Nephron progenitor cell (in vitro differentiated cells): ENCODE measurements around the gene PBX1.

Source experiments
- DNase-seq: peaks from one replicate; pipeline ENCODE4 v3.0.0; 2021
- H3K27ac Mint-ChIP-seq: 2 replicates; pipeline ENCODE4 v1.8.0; 2021; ENCODE audit warnings: mild to moderate bottlenecking, moderate library complexity, mixed read lengths
- H3K27me3 Mint-ChIP-seq: 2 replicates; pipeline ENCODE4 v1.8.0; 2021; ENCODE audit warnings: mild to moderate bottlenecking, low read depth, mixed read lengths; ENCODE audit not compliant: poor library complexity
- H3K36me3 Mint-ChIP-seq: 2 replicates; pipeline ENCODE4 v1.8.0; 2021; ENCODE audit warnings: low read depth, mixed read lengths
- H3K4me1 Mint-ChIP-seq: 2 replicates; pipeline ENCODE4 v1.8.0; 2021; ENCODE audit warnings: mixed read lengths
- H3K4me3 Mint-ChIP-seq: 2 replicates; pipeline ENCODE4 v1.8.0; 2021; ENCODE audit warnings: mild to moderate bottlenecking, moderate library complexity, mixed read lengths
- H3K9me3 Mint-ChIP-seq: 2 replicates; pipeline ENCODE4 v1.8.0; 2021; ENCODE audit warnings: mild to moderate bottlenecking, moderate library complexity, mixed read lengths
- TF ChIP-seq, protein P1 (sequence below): fragments of 200-600 bp; sonication (generic); IDR thresholded peaks from 2 replicates; pipeline ENCODE4 v1.5.0; 2021; ENCODE audit warnings: antibody characterized with exemption

PBX1 gene

DNA sequence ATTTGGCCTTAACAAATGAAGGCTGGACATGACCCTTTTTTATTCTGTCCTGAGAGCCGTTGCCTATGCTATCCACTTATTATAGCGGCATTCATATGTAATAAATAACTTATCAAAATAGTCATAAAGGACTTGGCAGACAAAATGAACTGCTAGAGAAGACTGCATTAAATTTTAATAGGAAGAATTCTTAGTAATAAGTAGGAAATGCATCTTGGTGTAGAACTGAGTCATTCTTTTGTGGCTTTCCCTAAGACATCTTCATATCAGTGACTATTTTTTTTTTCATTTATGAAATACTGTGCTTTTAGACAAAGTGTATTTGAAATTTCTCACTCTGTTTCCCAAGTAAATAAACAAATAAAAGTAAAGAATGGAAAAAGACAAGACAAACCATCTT lies 45.6 kb downstream of the PBX1 start:
- no peak for DNase-seq
- TF ChIP-seq, protein P1, sequence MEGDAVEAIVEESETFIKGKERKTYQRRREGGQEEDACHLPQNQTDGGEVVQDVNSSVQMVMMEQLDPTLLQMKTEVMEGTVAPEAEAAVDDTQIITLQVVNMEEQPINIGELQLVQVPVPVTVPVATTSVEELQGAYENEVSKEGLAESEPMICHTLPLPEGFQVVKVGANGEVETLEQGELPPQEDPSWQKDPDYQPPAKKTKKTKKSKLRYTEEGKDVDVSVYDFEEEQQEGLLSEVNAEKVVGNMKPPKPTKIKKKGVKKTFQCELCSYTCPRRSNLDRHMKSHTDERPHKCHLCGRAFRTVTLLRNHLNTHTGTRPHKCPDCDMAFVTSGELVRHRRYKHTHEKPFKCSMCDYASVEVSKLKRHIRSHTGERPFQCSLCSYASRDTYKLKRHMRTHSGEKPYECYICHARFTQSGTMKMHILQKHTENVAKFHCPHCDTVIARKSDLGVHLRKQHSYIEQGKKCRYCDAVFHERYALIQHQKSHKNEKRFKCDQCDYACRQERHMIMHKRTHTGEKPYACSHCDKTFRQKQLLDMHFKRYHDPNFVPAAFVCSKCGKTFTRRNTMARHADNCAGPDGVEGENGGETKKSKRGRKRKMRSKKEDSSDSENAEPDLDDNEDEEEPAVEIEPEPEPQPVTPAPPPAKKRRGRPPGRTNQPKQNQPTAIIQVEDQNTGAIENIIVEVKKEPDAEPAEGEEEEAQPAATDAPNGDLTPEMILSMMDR: no peak
- H3K27me3 Mint-ChIP-seq: peaks cover 2% of the 10 kb centered on the region
- peaks cover 3% of the 10 kb centered on the region for H3K9me3 Mint-ChIP-seq
- H3K4me3 Mint-ChIP-seq: peak overlapping the region; percentile 6
- peaks cover 42% of the 10 kb centered on the region for H3K36me3 Mint-ChIP-seq
- H3K4me1 Mint-ChIP-seq: peaks cover 52% of the 10 kb centered on the region
- peak overlapping the region; percentile 86 for H3K27ac Mint-ChIP-seq

DNA sequence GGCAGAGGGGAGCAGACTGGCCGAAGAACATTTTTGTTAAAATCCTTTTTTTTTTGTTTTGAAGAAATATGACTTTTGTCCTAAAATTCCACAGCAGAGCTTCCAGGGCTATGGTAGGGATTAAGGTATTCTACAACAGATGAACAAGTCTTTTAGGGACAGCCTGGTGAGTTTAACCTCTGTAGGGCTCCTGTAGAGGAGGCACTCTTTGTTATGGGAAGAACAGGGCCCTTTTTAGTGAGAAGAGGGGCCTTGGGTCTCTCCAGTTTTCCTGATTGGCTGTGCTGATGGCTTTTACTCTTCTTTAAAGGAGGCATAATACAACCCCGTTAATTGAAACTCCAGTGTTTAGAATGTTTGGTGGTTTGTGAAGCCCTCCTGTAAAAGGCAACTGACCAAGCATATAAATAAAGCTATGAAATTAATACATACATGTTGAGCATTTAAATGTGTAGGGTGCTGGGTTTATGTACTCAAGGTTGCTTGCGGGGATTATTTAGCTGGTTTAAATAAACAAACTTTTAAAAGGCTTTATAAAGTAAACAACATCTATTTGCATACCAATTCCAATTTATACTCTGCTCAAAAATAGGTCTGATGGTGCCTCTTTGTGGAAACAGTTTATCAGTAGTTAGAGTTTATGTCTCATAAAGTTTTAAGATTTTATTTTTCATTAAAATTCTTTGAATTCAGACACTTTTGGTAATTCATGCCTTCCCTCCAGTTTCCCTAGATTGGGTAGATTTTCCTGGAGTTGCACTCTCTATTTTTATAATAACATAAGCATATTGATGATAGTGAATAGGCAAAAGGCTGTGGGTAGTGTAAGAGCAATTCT lies 46.5 kb downstream of the PBX1 start:
- Mint-ChIP-seq H3K9me3 (peaks cover 3% of the 10 kb centered on the region), H3K4me3 (peak overlapping the region; percentile 6), H3K27ac (peak overlapping the region; percentile 41), H3K36me3 (peaks cover 49% of the 10 kb centered on the region), H3K4me1 (peaks cover 47% of the 10 kb centered on the region), H3K27me3 (peaks cover 2% of the 10 kb centered on the region)
- no peak for DNase-seq
- TF ChIP-seq, protein P1: no peak

DNA sequence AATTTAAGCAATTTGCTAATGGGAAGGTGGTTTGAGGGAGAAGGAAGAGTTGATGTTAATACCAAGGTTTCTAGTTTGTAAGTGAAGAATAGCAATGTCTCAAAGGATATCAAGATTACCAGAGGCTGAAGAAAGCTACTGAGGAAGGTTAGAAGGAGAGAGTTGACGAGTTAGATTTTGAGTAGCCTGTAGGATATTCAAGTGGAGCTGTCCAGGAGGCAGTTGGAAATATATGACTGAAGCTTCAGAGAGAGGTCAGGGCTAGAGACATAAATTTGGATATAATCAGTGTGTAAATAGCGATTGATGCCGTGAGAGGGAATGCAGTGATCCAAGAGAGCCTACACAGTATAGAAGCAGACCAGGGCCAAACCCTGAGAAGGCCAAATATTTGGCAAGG lies 48.4 kb downstream of the PBX1 start:
- TF ChIP-seq, protein P1: no peak
- Mint-ChIP-seq H3K27ac (peak overlapping the region; percentile 74), H3K4me3 (peak overlapping the region; percentile 2)

DNA sequence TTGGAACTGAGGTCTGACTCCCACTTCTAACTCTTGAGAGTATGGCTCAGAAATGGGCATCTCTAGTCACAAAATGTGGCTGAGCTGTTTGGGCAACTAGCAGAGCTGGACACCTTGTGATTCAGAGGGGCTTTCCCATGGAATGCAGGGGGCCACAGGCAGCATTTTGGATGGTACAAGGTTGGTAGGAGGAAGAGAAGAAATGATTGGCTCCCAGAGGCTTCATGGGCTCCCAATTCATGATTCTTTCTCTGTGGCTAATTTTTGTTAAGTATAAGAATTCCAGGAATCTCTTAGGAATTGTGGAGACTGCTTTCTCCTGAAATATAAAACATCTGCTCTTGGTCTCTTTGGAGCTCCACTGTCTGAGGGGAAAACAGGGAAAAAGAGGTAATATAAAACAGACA lies 49.7 kb downstream of the PBX1 start:
- Mint-ChIP-seq H3K9me3 (peaks cover 3% of the 10 kb centered on the region), H3K27me3 (peaks cover 5% of the 10 kb centered on the region), H3K4me1 (peaks cover 23% of the 10 kb centered on the region), H3K27ac (peak overlapping the region; percentile 90), H3K4me3 (peak overlapping the region; percentile 18), H3K36me3 (peaks cover 58% of the 10 kb centered on the region)
- DNase-seq: no peak
- TF ChIP-seq, protein P1: no peak

More for the DNA sequence above, 48.4 kb downstream of the PBX1 start:
- H3K4me1 Mint-ChIP-seq: peaks cover 35% of the 10 kb centered on the region
- H3K9me3 Mint-ChIP-seq: peaks cover 3% of the 10 kb centered on the region
- peaks cover 55% of the 10 kb centered on the region for H3K36me3 Mint-ChIP-seq
- no peak for DNase-seq
- H3K27me3 Mint-ChIP-seq: peaks cover 5% of the 10 kb centered on the region

DNA sequence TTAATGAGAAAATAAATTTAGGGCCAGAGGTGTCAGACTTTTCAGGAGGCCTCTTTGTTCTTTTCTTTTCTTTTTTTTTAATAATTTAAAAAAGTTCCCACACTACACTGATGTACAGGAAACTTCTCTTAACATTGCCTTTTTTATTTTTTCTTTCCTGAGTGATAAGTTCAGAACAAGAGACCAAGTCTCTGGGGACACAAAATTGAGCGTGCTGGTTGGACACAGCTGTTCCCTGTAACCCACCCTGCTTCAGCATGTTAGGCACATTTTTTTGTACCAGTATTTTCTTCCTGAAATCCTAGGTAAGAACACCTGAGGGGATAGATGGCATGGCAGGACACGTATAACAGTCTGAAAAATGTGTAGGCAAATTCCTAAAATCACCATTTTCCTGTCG lies 50.1 kb downstream of the PBX1 start:
- Mint-ChIP-seq H3K27ac (peak overlapping the region; percentile 83), H3K27me3 (peaks cover 5% of the 10 kb centered on the region), H3K36me3 (peaks cover 61% of the 10 kb centered on the region), H3K4me1 (peaks cover 23% of the 10 kb centered on the region), H3K9me3 (peaks cover 3% of the 10 kb centered on the region), H3K4me3 (no peak overlapping the region)
- TF ChIP-seq, protein P1: no peak
- DNase-seq: no peak
